HG02678 (cell line): ENCODE results near the gene SPATA13.
"Not testable (repeated sequence)": the region's sequence is repeated elsewhere in the genome, so short reads cannot be mapped to it uniquely, and the experiment has no call there.

Source experiments
- ATAC-seq: cut with Tn5 transposase; IDR thresholded peaks from one replicate; pipeline ENCODE4 v1.9.1; 2021; ENCODE audit warnings: mild to moderate bottlenecking, moderate library complexity; ENCODE audit not compliant: unreplicated experiment

The SPATA13 gene

DNA sequence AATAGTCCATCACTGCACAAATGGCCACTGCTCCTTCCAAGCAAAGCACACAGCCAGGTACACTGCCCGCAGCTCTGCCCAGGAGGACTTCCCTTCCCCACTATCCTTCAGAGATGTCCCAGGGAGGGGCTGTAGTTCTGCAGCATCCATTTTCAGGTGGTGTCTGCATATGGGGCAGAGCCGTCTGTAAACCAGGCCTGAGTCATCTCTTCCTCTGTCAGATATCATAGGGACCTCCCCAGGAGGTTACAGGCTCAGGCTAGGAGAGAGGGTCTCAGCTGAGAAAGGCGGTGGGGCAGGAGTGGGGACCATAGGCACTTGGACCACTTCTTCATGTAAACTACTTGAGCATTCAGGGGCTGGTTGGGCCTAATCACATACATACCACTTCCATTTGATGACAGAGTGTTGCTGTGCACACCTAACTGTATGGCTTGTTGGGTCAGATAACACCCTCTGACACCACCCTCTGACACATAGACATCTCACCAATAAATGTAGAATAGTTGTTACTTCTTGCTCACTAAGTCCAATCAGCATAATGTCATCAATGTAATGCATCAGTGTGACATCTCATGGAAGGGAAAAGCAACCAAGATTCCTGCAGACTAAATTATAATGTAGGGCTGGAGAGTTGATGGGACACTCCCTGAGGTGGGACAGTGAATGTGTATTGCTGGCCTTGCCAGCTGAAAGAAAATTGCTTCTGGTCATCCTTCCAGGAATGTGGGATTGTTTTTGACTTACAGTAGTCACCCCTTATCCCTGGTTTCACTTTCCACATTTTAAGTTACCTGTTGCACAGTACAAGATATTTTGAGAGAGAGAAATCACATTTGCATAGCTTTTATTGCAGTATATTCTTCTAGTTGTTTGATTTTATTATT lies 189.5 kb downstream of the SPATA13 start:
- ATAC-seq = not testable (repeated sequence)

DNA sequence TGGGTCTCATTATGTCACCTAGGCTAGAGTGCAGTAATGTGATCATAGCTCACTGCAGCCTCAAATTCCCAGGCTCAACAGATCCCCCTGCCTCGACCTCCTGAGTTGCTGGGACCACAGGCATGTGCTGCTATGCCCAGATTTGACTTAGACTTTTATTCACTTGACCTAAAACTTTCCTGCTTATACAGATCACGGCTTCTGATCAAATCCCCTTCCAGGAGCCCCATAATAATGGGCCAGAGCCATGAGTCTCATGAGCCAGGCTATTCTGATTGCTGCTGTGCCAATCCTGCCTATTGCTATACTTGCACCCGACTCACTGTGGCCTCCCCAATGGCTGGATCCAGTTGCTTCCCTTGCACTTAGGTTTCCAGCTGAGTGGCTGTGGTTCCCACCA lies 190.9 kb downstream of the SPATA13 start:
- ATAC-seq = no peak

GRCh38 chr13:24353736-24354135 lies 193.2 kb downstream of the SPATA13 start:
- ATAC-seq = no peak

DNA sequence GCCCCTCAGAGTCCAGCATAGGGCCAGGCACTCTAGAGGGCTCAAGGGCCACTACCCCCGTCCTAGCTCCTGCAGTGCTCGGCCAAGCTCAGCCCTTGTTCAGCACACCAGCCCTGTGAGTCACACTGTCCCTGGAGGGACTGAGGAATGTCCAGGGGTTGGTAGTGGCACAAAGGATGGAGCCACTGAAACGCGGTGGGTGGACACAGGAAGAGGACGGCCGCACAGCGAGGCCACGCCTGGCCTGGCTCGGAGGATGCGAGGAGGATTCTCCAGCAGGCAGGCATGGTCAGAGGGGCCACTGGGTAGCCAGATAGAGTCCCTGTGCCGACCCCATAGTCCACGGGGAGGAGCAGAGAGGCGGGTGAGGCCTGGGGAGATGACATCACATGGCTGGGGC lies 194.6 kb downstream of the SPATA13 start:
- ATAC-seq = no peak

- no peak for ATAC-seq
Observed at GRCh38 chr13:24356270-24356669, 195.8 kb downstream of the SPATA13 start.
